DND-41 (cell line): Measurements from ENCODE around the gene NFIL3.

Experiments
- CTCF ChIP-seq: IDR thresholded peaks from 2 replicates; pipeline ENCODE4 v1.5.1; 2012; ENCODE audit warnings: borderline replicate concordance, low read length, moderate library complexity, mild to moderate bottlenecking; ENCODE audit not compliant: poor library complexity, severe bottlenecking; ENCODE audit errors: extremely low read depth
- EZH2 ChIP-seq: IDR thresholded peaks from 3 replicates; pipeline ENCODE4 v1.6.1; 2012; ENCODE audit warnings: borderline replicate concordance, low read depth, mild to moderate bottlenecking, moderate library complexity, low read length, inconsistent platforms; ENCODE audit not compliant: severe bottlenecking

- no peak for TF ChIP-seq CTCF
- no peak for TF ChIP-seq EZH2
These were observed 51.7 kb downstream of the NFIL3 start for GRCh38 chr9:91371894-91372293.
